ENCODE data around the gene AHCTF1.

GRCh38 chr1:246793356-246793896 lies 138.3 kb downstream of the AHCTF1 start:
- TF ChIP-seq IRF2 (CRISPR knock-in tag; IDR thresholded peaks at IDR 0.05), result no peak
- TF ChIP-seq TOE1 (IDR thresholded peaks at IDR 0.05; ENCODE audit: borderline replicate concordance), result no peak
- no peak for TF ChIP-seq TOE1 (CRISPR knock-in tag; IDR thresholded peaks at IDR 0.05; ENCODE audit: borderline replicate concordance, low read depth)
- TF ChIP-seq ZNF280B (CRISPR knock-in tag; IDR thresholded peaks at IDR 0.05), result no peak
- TF ChIP-seq FOXJ3 (CRISPR knock-in tag; IDR thresholded peaks at IDR 0.05), result no peak
- TF ChIP-seq, protein P1, sequence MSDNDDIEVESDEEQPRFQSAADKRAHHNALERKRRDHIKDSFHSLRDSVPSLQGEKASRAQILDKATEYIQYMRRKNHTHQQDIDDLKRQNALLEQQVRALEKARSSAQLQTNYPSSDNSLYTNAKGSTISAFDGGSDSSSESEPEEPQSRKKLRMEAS (CRISPR knock-in tag; IDR thresholded peaks at IDR 0.05), result no peak
- TF ChIP-seq, protein P2, sequence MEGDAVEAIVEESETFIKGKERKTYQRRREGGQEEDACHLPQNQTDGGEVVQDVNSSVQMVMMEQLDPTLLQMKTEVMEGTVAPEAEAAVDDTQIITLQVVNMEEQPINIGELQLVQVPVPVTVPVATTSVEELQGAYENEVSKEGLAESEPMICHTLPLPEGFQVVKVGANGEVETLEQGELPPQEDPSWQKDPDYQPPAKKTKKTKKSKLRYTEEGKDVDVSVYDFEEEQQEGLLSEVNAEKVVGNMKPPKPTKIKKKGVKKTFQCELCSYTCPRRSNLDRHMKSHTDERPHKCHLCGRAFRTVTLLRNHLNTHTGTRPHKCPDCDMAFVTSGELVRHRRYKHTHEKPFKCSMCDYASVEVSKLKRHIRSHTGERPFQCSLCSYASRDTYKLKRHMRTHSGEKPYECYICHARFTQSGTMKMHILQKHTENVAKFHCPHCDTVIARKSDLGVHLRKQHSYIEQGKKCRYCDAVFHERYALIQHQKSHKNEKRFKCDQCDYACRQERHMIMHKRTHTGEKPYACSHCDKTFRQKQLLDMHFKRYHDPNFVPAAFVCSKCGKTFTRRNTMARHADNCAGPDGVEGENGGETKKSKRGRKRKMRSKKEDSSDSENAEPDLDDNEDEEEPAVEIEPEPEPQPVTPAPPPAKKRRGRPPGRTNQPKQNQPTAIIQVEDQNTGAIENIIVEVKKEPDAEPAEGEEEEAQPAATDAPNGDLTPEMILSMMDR (IDR thresholded peaks at IDR 0.05 in 2 of 3, conservative IDR thresholded peaks at IDR 0.05 in 1 of 3; ENCODE audit: insufficient read depth in 2 of 3, low read depth in 1 of 3, low read length in 3 of 3), result no peak
- no peak for TF ChIP-seq SMARCA4 (IDR thresholded peaks at IDR 0.05)
- no peak for TF ChIP-seq ETV6 (IDR thresholded peaks at IDR 0.05; ENCODE audit: borderline replicate concordance in 1 of 2, low read depth in 2 of 2, low read length in 1 of 2)
- no peak for TF ChIP-seq ETV6 (CRISPR knock-in tag; IDR thresholded peaks at IDR 0.05; ENCODE audit: borderline replicate concordance)
- TF ChIP-seq TSC22D4 (tag; IDR thresholded peaks at IDR 0.05), result no peak
- TF ChIP-seq REST (IDR thresholded peaks at IDR 0.05; ENCODE audit: borderline replicate concordance), result no peak
- no peak for TF ChIP-seq REST (CRISPR knock-in tag; IDR thresholded peaks at IDR 0.05; ENCODE audit: low read depth)
- no peak for TF ChIP-seq TCF3 (CRISPR knock-in tag; IDR thresholded peaks at IDR 0.05)
- TF ChIP-seq TAF1 (IDR thresholded peaks at IDR 0.05; ENCODE audit: control insufficient read depth, extremely low read depth, insufficient read depth, low read length, severe bottlenecking), result no peak

All from K562 (cell line).